K562 (cell line): Measurements from ENCODE around the gene TIMP1. TPM values are rescaled to one million over a fixed set of nuclear protein-coding genes. Genes with fewer than 3 reads are reported as not detected.

Experiments
- CHD7 ChIP-seq: fragments of 200-600 bp; sonication (generic); IDR thresholded peaks from one replicate; pipeline ENCODE4 v1.6.1; 2012; ENCODE audit warnings: mild to moderate bottlenecking, low read depth, low read length, inconsistent platforms
- E2F3 ChIP-seq: fragments of 250-450 bp; sonication (Bioruptor Pico); IDR thresholded peaks from 2 replicates; pipeline ENCODE4 v1.4.0; 2020; ENCODE audit warnings: mild to moderate bottlenecking
- E4F1 ChIP-seq: fragments of 250-450 bp; sonication (Bioruptor Pico); IDR thresholded peaks from 2 replicates; pipeline ENCODE4 v1.5.0; 2021; ENCODE audit warnings: mild to moderate bottlenecking, borderline replicate concordance
- ELF1 ChIP-seq: fragments of 200-800 bp; sonication (Bioruptor generic); IDR thresholded peaks from 2 replicates; pipeline ENCODE4 v1.6.1; 2016; ENCODE audit warnings: missing genetic modification characterization, missing compliant biosample characterization
- MECOM ChIP-seq: fragments of 250-450 bp; sonication (Bioruptor Pico); IDR thresholded peaks from 2 replicates; pipeline ENCODE4 v1.8.0; 2022; ENCODE audit warnings: inconsistent platforms
- NONO ChIP-seq, 2 experiments: fragments of 200-400 bp in 1 of 2; fragments of 450-650 bp in 1 of 2; formaldehyde crosslinking in 1 of 2; IDR thresholded peaks; 2 replicates each; pipeline ENCODE4 v1.6.1; 2017; ENCODE audit warnings: low read depth in 2 of 2, mild to moderate bottlenecking in 2 of 2, moderate library complexity in 2 of 2, low read length in 1 of 2
- NR3C1 ChIP-seq: sonication (generic); formaldehyde crosslinking; IDR thresholded peaks from 2 replicates; pipeline ENCODE4 v1.8.1; 2022; ENCODE audit warnings: missing genetic modification reagents
- RNF219 ChIP-seq: fragments of 250-450 bp; sonication (Bioruptor Pico); IDR thresholded peaks from 2 replicates; pipeline ENCODE4 v1.5.0; 2022; ENCODE audit warnings: mild to moderate bottlenecking
- TAL1 ChIP-seq: fragments of 450-650 bp; IDR thresholded peaks from 2 replicates; pipeline ENCODE4 v1.6.1; 2016; ENCODE audit warnings: mild to moderate bottlenecking
- ZNF124 ChIP-seq: sonication (generic); formaldehyde crosslinking; IDR thresholded peaks from 2 replicates; pipeline ENCODE4 v1.8.1; 2022; ENCODE audit warnings: missing genetic modification reagents
- ZNF3 ChIP-seq: fragments of 250-450 bp; sonication (Bioruptor Pico); IDR thresholded peaks from 2 replicates; pipeline ENCODE4 v1.5.0; 2021; ENCODE audit warnings: mild to moderate bottlenecking, moderate library complexity
- ZNF324 ChIP-seq: fragments of 250-450 bp; sonication (Bioruptor Pico); IDR thresholded peaks from 2 replicates; pipeline ENCODE4 v1.4.0; 2020; ENCODE audit warnings: mild to moderate bottlenecking
- polyA plus RNA-seq, 8 experiments: library from polyadenylated mRNA; depleted of rRNA in 4 of 8; stranded (reverse) in 5 of 8; unstranded in 3 of 8; fragments of >200 nt; fragmentation: Nextera tagmentation in 2 of 8; fragmentation: Illumina TruSeq in 1 of 8; extraction: Ambion mirVana in 2 of 8; extraction: Trizol in 1 of 8; gene quantifications; 2 replicates each; pipeline versions ENCODE4 v1.2.1 to v1.2.3, GENCODE V29; 2011 to 2014; ENCODE audit warnings: inconsistent platforms in 1 of 8, missing spikeins in 1 of 8
- total RNA-seq, 7 experiments: library from RNA; depleted of rRNA in 6 of 7; stranded (reverse); fragments of >200 nt in 6 of 7; fragmentation: Illumina TruSeq in 2 of 7; extraction: Trizol in 2 of 7; gene quantifications; 2 replicates each; pipeline versions ENCODE4 v1.2.1 to v1.2.3, GENCODE V29; 2011 to 2021; ENCODE audit warnings: low replicate concordance in 1 of 7

The TIMP1 gene
- total and polyA plus RNA-seq, 9 of the 15 experiments (the other 6 are each of a cell fraction or from before 2014, with no cell fraction given): 115 to 699 (median 273) TPM

- no peak for TF ChIP-seq CHD7
- TF ChIP-seq NR3C1: no peak
- no peak for TF ChIP-seq E2F3 (CRISPR knock-in tag)
- no peak for TF ChIP-seq ZNF3 (CRISPR knock-in tag)
- no peak for TF ChIP-seq MECOM (CRISPR knock-in tag)
- no peak for TF ChIP-seq NONO (IDR thresholded peaks at IDR 0.05; ENCODE audit: low read depth in 2 of 2, low read length in 1 of 2)
- no peak for TF ChIP-seq E4F1 (CRISPR knock-in tag)
- TF ChIP-seq ZNF124 (CRISPR knock-in tag): no peak
- no peak for TF ChIP-seq RNF219 (CRISPR knock-in tag)
- no peak for TF ChIP-seq TAL1
- TF ChIP-seq ELF1: peak; percentile 47
- TF ChIP-seq ZNF324 (CRISPR knock-in tag): no peak
Measured at GRCh38 chrX:47540754-47541538, 41.3 kb upstream of the TIMP1 start (continued).
